GM19193 (cell line): ENCODE results near the gene GAA.

Experiments
- POLR2A ChIP-seq: IDR thresholded peaks from 4 replicates; pipeline ENCODE4 v1.6.1; 2011; ENCODE audit not compliant: insufficient read depth, insufficient read length; ENCODE audit errors: extremely low read depth

The GAA gene

DNA sequence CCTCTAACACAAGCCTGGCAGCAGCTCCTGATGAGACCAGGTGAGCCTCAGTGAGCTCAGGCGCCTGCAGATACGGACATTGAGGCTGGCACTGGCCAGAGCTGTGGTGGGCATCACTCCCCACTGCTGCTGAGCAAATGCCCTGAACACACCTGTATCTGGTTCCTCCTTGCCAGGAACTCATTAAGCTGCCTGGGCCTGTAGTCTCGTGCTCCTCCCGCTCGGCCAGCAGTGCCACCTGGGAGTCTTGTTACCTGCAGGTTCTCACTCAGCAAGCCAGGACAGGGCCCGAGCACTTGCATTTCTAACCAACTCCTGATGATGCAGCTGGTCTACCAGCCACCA is 32.2 kb downstream of the GAA start:
- TF ChIP-seq POLR2A = no peak

DNA sequence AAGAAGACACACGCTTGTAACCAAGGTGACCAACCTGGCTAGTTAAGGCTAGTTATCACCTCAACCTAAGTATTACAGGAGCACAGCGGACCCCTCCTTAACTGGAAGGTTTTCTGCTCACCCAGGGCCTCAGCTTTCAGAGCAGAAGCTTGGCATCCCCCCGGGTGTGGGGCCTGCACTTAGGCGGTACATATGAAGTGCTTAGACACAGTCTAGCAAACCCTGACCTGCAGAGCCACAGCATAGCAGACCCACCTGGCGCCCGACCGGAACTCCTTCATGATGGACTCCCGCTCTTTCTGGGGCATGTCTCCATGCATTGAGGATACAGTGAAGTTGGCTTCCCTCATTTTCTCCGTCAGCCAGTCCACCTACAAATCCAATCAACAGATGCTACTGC is 35.8 kb downstream of the GAA start:
- no peak for TF ChIP-seq POLR2A

DNA sequence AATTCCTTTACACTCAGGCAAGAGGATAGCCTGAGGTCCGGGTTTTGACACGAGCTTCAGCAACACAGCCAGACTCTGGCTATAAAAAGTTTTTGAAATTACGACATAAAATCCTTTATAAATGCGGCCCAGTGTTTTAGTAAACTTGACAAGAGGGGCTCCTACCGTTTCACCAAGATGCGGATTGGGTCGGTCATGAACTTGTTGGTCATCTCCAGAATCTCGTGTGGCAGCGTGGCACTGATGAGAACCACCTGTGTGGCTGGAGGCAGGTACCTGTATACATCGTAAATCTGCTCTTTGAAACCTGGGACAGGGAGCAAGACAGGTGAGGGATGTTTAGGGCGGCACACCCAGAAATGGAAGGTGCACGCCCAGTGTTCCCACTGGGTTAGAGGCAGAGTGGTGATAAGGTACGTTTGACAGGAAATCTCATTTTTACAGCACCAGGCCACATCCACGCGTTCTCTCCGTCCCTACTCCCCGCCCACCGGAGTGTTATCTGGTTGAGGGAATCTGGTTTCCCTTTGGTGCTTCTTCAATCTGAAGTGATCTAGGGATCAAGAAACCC is 37.6 kb downstream of the GAA start:
- TF ChIP-seq POLR2A = no peak

DNA sequence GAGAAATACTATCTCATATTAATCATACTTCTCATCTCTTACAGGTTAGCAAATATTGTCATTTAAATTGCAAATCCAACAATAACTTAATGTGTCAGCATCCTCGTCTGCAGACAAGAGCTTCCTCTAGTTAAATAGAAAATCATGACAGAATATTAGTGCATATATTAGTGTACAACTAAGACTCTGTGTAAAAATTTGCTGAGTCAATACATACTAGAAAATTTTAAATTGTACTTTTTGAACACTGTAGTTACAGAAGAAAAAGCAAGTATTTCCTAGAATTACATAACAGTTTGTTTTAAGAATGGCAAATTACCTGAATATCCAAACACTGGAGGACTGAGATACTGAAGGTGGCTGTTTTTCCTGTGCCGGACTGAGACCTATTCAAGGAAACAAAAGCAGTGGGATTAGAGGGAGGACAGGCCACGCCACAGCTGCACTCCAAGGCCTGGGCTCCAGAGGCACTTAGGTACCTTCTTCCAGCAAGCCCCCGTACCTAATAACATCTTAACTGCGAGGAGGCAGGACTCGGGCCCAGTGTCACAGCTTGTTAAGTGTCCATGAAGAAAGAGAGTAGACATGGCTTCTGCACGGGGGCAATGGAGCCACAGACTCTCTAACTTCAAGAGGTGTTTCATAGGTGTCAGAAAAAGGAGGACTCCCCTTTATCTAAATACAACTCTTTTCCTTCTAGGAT is 40.2 kb downstream of the GAA start:
- no peak for TF ChIP-seq POLR2A

DNA sequence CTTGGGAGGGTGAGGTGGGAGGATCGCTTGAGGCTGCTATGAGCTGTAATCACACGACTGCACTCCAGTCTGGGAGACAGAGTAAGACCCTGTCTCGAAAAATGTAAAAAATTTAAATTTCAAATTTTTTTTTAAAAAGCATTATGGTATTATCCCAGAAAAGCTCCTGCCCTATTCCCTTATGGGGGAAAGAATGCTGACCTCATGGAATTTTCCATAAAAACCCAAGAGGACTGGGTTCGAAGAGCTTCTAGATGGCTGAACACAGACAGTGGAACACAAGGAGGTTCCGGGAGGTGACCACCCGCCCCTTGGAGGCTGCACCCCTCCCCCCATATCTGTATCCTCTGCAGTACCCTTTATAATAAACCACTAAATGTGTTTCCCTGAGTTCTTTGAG is 41.5 kb downstream of the GAA start:
- no peak for TF ChIP-seq POLR2A

DNA sequence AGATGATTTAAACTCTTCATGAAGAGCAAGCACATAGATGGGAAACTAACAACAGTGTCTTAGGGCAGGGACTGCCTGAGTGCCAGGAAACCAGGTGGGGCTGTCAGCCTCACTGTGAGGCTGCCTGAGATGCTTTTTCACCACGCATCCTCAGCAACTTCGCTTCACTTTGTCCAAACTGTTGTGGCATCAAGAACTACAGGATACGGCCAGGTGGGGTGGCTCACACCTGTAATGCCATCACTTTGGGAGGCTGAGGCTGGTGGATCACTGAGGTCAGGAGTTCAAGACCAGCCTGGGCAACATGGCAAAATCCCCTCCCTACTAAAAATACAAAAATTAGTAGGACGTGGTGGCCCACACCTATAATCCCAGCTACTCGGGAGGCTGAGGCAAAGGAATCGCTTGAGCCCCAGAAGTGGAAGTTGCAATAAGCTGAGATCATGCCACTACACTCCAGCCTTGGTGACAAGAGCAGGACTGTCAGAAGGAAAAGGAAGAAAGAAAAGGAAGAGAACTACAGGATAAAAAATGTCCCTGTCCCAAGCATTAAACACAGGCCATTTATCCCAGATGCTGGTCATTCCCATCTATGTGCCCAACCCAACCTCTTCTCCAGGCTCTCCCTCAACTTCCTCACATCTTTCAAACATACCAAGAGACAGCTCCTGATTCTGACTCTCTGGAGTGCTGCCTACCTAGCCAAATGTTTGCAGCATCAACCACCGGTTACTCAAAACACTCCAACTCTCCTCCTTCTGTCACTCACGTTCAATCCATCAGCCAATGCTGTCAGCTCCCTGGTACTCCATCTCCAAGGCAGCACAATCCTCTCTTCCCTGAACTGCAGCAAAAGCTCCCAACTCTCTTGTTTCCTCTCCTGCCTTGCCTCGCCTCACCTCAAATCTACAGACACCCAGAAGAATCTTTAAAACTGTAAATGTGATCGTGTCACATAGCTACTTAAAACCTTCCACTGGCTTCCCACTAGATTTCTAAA is 44.0 kb downstream of the GAA start:
- no peak for TF ChIP-seq POLR2A

DNA sequence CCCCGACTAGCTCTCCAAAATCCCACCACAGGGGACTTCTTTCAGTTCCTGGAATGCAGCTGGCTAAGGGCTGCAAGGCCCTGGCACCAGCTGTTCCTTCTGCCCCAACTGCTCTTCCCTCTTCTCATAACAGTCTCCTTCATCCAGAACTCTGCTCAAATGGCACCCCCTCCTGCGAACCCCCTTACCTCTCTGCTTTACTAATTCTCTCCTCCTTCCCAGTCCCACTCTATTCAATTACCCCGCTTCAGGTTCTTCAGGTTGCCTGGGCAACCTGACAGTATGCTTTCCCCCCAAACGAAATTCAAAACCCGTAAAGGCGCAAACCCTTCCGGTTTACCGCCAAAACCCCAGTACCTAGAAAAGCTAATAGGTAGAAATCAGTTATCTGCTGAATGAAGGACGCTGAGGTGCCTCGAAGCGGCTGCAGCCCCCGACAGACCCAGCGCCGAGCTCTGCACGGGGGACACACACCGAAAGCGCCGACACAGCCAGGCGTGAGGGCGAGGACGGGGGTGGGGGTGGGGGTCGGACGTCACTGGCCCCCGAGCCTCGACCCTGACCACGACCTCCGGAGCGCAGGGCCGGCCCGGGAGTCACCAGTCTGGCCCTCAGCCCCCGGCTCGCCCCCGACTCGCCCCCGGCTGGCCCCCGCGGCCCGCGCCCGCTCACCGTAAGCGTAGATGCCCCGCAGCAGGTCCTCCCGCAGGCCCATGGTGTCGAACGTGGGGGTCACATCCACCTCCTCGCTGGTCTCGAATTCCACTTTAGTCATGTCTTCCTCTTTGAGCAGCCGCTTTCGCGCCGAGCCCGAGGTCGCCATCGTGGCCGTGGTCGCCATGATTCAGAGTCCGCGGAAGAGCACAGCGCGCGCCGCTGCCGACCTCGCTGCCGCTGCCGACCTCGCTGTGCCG is 45.0 kb downstream of the GAA start:
- no peak for TF ChIP-seq POLR2A

DNA sequence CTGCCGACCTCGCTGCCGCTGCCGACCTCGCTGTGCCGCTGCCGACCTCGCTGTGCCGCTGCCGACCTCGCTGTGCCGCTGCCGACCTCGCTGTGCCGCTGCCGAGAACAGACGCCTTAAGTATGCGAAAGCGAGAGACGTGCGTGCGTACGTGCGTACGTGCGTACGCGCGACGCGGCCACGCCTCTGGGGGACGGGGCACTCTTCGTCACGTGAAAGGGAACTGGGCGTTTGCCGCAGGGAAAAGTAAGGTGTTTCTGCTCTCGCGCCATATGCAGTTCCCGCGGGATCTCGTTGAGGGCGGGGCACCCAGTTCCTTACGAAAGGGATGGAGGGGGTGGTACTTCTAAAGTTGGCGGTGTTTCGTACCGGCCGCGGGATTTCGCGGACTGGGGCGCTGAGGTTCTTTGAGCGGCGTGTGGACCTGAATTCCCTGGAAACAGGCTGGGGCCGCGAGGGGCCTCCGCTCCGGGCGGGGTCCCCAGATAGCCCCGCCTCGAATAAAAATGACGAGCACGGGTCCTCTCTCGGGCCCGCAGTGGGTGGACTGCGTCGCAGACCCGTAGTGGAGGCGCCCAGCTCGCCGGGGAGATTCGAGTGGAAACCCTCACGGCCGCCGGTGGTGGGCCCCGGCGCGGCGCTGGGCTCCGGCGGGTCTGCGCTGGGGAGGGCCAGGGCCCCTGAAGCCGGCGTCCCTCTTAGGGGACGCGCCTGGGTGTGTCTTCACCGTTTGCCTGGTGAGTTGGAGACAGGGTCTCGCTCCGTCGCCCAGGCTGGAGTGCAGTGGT is 45.8 kb downstream of the GAA start, which contains the start of gene EIF4A3:
Gene EIF4A3, minus strand, starts transcription at position 94 of the 788 bp plus-strand sequence. CDS start 167 bp downstream, outside the sequence.
- TF ChIP-seq POLR2A = peak; percentile 99

DNA sequence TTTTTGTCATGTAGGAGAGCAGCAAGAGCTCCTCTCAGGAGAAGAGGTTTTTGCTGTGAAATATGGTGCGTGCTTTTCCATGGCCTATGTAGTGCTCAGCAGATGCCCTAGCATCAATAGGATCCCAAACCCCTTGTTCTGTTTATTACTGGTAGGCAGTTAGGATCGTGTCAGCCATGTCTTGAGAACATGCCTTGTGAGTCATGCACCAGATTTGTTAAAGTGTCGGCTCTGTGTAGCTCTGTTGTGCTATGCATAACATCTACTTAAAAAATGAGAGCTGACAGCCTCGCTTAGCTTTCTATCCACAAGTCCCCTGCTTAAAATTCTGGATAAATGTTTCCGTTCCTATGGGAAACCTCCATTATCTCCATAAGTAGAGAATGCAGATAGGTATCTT is 50.0 kb downstream of the GAA start:
- TF ChIP-seq POLR2A = no peak

DNA sequence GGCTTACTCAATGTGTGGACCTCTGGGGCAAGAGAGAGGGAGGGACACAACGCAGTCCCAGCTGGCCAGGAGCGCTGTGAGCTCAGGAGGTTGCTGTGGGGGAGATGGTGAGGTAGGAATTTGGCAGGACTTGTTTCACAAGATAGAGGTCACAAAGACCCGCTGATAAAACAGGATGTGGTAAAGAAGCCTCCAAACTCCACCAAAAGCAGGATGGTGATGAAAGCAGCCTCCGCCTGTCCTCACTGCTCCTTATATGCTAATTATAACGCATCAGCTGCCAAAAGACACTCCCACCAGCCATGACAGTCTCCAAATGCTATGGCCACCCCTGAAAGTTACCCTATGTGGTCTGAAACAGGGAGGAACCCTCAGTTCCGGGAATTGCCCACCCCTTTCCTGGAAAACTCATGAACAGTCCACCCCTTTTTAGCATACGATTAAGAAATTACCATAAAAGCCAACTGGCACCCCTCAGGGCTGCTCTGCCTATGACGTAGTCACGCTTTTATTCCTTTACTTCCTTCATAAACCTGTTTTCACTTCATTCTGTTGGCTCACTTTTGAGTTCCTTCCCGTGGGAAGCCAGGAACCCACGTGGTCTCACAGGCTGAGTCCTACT is 50.8 kb downstream of the GAA start:
- TF ChIP-seq POLR2A = no peak

DNA sequence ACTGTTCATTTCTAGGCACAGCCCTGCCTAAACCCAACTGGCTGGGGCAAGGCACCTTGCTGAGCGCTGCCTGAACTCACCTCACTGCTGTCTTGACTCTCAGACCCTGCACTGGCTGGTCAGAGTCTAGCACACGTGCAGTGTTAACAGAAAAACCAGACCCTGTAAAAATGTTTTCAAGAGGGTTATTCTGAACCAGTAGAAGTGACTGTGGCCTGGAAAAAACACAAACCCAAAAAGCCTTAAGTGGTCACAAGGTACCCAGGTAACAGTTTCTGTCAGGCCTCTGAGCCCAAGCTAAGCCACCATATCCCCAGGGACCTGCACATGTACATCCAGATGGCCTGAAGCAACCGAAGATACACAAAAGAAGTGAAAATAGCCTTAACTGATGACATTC is 51.6 kb downstream of the GAA start:
- TF ChIP-seq POLR2A = no peak

DNA sequence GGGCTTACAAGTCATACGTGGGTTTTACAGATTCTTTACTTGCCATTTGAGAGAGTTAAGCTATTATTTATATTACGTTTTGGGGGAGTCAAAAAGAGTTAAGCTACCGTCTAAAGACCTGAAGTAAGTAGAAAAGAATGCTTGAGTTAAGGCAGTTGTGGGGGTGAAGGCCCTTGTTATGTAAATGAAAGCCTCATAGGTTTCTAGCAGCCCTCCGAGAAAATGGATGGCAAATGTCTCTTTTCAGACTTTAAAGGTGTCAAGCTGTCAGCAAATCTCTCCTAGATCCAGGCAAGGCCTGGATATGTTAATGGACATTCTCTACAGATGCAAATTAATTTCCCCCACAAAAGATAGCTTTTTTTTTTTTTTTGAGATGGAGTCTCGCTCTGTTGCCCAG is 52.8 kb downstream of the GAA start:
- TF ChIP-seq POLR2A = no peak

DNA sequence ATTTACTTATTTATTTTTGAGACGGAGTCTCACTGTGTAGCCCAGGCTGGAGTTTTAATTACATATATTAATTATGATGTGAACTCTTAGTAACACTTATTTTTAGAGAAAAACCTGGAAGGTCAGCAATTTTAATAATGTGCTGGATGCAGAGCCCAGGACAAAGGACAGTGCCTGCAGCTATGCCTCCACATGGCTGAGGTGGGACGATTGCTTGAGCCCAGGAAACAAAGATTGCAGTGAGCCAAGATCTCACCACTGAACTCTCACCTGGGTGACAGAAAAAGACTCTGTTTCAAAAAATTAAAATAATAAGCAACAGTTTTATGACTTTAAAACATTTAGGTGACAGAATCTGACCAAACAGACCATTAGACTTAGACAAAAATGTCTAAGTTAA is 57.5 kb downstream of the GAA start:
- TF ChIP-seq POLR2A = no peak
